Measurements from ENCODE around the gene ERCC6L2.

Gene ERCC6L2

DNA sequence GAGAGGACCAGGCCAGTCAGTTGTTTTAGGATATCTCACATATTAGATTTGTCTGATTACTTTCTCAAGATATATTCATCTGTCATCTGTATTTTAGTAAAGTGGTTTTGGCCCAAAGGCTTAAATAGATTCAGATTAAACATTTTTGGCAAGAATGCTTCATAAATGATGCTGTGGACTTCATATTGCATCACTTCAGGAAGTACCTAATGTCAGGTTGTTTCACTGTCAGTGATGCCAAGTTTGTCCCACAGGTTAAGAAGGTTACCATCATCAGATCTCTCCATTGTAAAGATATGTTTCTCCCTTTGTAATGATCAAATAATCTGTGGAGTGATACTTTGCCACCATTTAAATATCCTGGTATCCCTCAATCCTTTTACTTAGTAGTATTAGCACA lies 37.3 kb downstream of the ERCC6L2 start:
- DNase-seq (ENCODE audit: low read depth in 1 of 2, low spot score in 1 of 2): no peak

- no peak for DNase-seq (ENCODE audit: low read depth in 1 of 2, low spot score in 1 of 2)
Measured at GRCh38 chr9:95920017-95920416, 44.5 kb downstream of the ERCC6L2 start.

- DNase-seq (ENCODE audit: low read depth in 1 of 2, low spot score in 1 of 2): no peak
Measured at GRCh38 chr9:95923794-95924193, 48.3 kb downstream of the ERCC6L2 start.

DNA sequence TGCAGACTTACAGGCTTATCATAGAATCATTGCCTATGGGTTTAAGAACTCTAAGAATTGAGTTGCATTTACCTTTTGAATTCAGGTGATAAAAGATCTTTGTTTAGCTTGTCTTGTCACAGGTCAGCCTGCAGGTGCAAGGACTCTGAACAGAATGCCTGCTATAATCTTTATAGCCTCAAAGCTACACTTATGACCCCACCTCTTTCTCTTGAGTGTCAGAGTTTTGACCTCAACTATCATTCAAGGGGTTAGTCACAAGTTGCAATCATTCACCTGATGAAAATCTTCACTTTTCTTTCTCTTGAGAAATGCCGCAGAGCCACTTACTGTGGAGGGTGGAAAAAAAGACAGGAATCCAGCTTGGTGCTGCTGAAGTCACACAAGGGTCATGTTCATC lies 49.5 kb downstream of the ERCC6L2 start:
- DNase-seq (ENCODE audit: low read depth in 1 of 2, low spot score in 1 of 2): no peak

DNA sequence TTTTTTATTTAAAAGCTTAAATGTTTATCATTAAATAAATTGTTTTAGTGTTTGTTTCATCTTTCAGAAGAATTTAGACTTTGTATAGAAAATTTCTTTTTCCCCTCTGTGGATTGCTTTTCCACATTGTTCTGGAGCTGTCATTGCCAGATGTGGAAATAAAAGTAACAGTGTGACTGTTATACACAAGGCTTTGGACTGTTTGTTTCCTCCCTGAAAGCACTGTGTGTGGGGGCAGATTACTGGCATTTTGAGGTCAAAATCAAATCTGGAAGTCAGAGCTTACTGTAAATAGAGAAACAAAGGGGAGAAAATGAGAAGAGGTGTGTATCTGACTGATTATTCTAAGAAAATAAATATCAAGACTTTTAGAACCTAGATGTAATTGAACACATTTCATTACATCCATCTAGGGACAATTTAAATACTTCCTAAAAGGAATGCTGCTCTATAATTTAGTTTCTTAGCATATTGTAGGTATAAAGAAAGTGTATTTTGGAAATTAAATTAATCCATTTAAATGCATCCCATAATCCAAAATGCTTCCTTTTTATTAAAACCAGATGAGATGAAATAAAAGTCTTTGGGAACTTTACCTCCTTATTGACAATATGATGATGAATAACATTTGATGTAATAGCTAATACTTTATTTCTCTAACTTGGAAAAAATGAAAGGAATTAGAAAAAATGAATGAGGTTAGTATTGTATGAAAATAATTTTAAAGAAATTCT lies 51.9 kb downstream of the ERCC6L2 start:
- DNase-seq (ENCODE audit: low read depth in 1 of 2, low spot score in 1 of 2): no peak

DNA sequence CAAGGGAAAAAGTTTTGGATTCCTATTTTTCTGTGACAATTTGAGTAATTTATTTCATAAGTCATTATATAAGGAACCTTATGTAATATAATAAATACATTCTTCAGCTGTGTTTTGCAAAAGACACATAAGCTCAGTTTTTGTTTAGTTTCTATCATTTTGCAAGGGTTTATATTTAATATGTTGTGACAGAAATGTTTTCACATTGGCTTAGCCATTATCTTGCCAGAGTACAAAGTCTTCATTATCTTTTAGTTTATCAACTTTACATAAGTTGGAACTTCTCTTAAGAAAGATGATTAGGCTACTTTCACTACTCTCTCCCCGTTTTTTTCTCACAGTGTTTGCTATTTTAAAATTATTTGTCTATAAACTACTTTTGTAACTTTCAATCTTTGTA lies 54.8 kb downstream of the ERCC6L2 start:
- no peak for DNase-seq (ENCODE audit: low read depth in 1 of 2, low spot score in 1 of 2)

- no peak for DNase-seq (ENCODE audit: low read depth in 1 of 2, low spot score in 1 of 2)
Measured at GRCh38 chr9:95935861-95936578, 60.5 kb downstream of the ERCC6L2 start.

DNA sequence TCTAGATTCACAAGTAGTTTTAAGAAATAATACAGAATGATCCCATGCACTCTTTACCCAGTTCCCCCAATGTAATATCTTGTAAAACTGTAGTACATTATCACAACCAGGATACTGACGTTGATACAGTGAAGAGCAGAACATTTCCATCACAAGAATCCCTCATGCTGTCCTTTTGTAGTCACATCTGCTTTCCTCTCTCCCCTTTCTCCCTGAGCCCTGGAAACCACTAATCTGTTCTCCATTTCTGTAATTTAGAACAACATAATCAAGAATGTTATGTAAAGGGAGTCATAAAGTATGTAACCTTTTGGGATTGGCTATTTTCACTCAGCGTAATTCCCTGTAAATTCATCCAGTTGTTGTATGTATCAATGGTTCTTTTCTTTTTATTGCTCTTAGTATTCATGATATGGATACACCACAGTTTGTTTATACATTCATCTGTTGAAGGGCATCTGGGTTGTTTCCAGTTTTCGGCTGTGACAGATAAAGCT lies 61.1 kb downstream of the ERCC6L2 start:
- no peak for DNase-seq (ENCODE audit: low read depth in 1 of 2, low spot score in 1 of 2)

- DNase-seq (ENCODE audit: low read depth in 1 of 2, low spot score in 1 of 2): no peak
Measured at GRCh38 chr9:95937131-95937530, 61.6 kb downstream of the ERCC6L2 start.

DNA sequence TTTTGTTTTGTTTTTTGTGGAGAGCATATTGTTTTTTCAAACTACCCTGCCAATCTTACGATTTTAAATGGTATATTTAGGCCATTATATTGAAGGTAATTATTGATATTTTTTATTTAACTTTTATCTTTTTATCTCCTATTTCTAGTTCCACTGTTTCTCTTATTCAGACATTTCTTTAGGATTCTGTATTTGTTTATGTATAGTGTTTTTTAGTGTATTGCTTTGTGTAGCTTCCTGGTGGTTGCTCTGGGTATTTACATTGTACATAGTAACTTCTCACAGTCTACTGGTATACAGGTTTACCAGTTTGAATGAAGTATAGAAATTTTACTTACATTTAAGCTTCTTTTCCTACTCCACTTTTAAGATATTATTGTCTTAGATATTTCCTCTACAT lies 63.2 kb downstream of the ERCC6L2 start:
- no peak for DNase-seq (ENCODE audit: low read depth in 1 of 2, low spot score in 1 of 2)

GRCh38 chr9:95939472-95939871 lies 64.0 kb downstream of the ERCC6L2 start:
- DNase-seq (ENCODE audit: low read depth in 1 of 2, low spot score in 1 of 2): no peak

DNA sequence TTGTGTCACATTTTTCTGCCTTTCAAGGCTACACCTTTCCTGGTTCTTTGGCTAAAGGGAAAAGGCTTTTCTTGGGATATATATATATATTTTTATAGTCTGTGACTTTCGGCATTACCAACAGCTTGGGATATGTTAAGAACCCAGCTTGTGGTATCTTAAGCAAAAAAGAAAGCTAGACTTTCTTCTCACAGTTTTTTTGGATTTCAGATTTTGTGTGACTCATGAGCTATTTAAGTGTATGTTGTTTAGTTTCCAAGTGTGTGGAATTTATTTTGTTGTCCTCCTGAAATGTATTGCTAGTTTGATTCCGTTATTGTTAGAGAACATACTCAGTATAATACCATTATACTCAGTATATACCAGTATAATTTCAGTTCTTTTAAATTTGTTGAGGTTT lies 64.8 kb downstream of the ERCC6L2 start:
- no peak for DNase-seq (ENCODE audit: low read depth in 1 of 2, low spot score in 1 of 2)

DNA sequence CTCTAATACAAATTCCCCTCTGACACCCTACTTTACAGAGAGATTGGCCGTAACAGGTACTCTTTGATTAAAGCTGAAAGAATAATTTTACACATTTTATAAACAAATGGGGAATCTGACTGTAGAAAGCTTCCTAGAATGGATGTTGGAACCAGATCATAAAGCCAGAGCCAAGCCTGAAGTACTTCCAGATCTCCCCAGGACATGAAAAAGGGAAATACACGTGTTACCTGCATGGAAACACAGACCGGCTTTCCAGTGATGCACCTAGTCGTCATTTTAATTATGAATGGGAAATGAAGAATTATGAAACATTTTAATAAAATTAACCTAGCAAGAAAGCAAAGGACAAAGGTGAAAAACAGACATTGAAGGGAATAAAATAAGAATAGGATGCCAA lies 66.5 kb downstream of the ERCC6L2 start:
- DNase-seq (ENCODE audit: low read depth in 1 of 2, low spot score in 1 of 2): no peak

GRCh38 chr9:95947118-95947517 lies 71.6 kb downstream of the ERCC6L2 start:
- DNase-seq (ENCODE audit: low read depth in 1 of 2, low spot score in 1 of 2): no peak

DNA sequence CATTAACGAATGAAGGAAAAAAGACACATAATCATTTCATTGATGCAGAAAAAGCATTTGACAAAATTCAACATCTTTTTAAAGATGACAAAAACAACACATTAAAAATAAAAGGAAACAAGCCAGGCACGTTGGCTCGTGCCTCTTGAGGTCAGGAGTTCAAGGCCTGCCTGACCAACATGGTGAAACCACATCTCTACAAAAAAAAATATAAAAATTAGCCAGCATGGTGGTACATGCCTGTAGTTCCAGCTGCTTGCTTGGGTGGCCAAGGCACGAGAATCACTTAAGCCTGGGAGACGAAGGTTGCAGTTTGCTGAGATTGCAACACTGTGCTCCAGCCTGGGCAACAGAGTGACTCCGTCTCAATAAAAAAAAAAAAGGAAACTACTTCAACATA lies 77.0 kb downstream of the ERCC6L2 start:
- no peak for DNase-seq (ENCODE audit: low read depth in 1 of 2, low spot score in 1 of 2)

DNA sequence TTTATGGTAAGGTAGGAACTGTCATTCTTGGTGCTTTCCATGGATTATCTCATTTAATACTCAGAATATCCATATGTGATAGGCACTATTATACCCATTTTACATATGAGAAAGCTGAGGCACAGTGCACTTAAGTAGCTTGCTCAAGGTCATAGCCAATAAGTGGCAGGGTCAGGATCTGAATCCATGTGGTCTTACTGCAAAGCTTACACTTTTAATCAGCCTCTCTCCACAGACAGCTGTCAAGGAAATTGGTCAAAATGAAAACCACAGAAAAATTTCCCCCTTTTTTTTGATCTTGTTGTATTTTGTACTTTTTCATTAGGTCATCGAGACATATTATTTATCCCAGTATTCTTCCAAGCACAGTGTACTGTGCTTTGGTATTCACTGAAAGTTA lies 78.5 kb downstream of the ERCC6L2 start:
- DNase-seq (ENCODE audit: low read depth in 1 of 2, low spot score in 1 of 2): no peak

DNA sequence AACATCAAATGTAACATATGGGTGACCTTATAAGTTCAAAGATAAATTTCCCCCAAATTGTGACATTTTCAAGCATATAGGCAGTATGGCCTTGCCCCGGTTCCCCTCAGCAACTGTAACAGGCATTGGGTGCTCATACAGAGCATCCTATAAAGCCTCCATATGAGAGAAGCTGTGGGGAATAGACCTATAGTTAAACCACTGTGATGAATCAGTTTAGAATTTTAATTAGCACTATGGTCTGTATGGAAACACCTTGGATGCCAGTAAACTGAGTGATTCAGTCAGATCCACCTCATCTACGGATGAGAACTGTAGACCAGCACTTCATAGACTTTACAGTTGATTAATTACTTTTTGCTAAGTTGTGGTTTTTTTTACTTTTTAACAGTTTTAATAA lies 79.4 kb downstream of the ERCC6L2 start:
- DNase-seq (ENCODE audit: low read depth in 1 of 2, low spot score in 1 of 2): no peak

- no peak for DNase-seq (ENCODE audit: low read depth in 1 of 2, low spot score in 1 of 2)
Measured at GRCh38 chr9:95962936-95963335, 87.4 kb downstream of the ERCC6L2 start.

GRCh38 chr9:95963659-95964058 lies 88.2 kb downstream of the ERCC6L2 start:
- DNase-seq (ENCODE audit: low read depth in 1 of 2, low spot score in 1 of 2): no peak

- DNase-seq (ENCODE audit: low read depth in 1 of 2, low spot score in 1 of 2): no peak
Measured at GRCh38 chr9:95966306-95966705, 90.8 kb downstream of the ERCC6L2 start.

- no peak for DNase-seq (ENCODE audit: low read depth in 1 of 2, low spot score in 1 of 2)
Measured at GRCh38 chr9:95970317-95970716, 94.8 kb downstream of the ERCC6L2 start.

DNA sequence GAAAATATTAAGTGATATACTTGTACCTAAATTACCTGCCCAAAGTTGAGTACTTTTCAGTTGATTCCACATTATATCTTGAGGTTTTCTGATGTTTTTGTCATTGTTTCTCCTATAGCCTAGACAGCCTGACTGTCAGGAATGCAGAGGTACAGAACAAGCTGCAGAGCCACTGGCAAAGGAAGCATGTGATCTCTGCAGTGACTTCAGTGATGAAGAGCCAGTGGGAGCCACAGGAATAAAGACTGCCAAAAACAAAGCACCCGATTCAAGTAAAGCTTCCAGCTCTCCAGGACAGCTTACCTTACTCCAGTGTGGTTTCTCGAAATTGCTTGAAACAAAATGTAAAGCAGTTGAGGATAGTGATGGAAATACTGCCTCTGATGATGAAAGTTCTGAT lies 96.3 kb downstream of the ERCC6L2 start:
- DNase-seq (ENCODE audit: low read depth in 1 of 2, low spot score in 1 of 2): no peak

GRCh38 chr9:95974389-95974788 lies 98.9 kb downstream of the ERCC6L2 start:
- no peak for DNase-seq (ENCODE audit: low read depth in 1 of 2, low spot score in 1 of 2)

All from stimulated activated CD4-positive, alpha-beta T cell treated with anti-CD3 and anti-CD28 coated beads, Interleukin-15, amount 100 ng/mL, for 1 hour (primary cell).